H1 (cell line): Measurements from ENCODE around the gene SMAD7. TPM values are rescaled to one million over a fixed set of nuclear protein-coding genes. Genes with fewer than 3 reads are reported as not detected.

ENCODE experiments used
- ATF2 ChIP-seq: IDR thresholded peaks from 2 replicates; pipeline ENCODE4 v1.6.1; 2012; ENCODE audit warnings: low read length, inconsistent platforms
- BRCA1 ChIP-seq: IDR thresholded peaks from 2 replicates; pipeline ENCODE4 v1.6.1; 2012; ENCODE audit warnings: low read depth, low read length, improper control_type of control experiment
- CBX8 ChIP-seq: fragments of 300-800, 300-1000 bp; sonication (generic); IDR thresholded peaks from 2 replicates; pipeline ENCODE4 v1.7.1; 2016; ENCODE audit warnings: low read depth, low read length, borderline replicate concordance
- CHD7 ChIP-seq: fragments of 300-600 bp; sonication (generic); IDR thresholded peaks from 2 replicates; pipeline ENCODE4 v1.7.1; 2012; ENCODE audit warnings: low read length, moderate library complexity, mild to moderate bottlenecking, inconsistent platforms; ENCODE audit not compliant: insufficient replicate concordance
- RXRA ChIP-seq: IDR thresholded peaks from 2 replicates; pipeline ENCODE4 v1.6.1; 2011; ENCODE audit warnings: low read depth, mild to moderate bottlenecking, low read length, moderate library complexity; ENCODE audit not compliant: insufficient read depth
- polyA plus RNA-seq, 7 experiments: library from polyadenylated mRNA; depleted of rRNA in 3 of 7; stranded (reverse) in 5 of 7; unstranded in 2 of 7; fragments of >200 nt in 5 of 7; fragments of 200-250 nt in 2 of 7; gene quantifications; 1 replicate in 5 of 7; 2 replicates in 1 of 7; 4 replicates in 1 of 7; pipeline versions ENCODE4 v1.2.1 to v1.2.3, GENCODE V29; 2011 to 2013; ENCODE audit warnings: missing spikeins in 2 of 7, mixed read lengths in 2 of 7
- total RNA-seq: library from RNA; stranded (reverse); fragmentation: NEBNext Ultra II Directional; extraction: Animal tissue kit (Norgen Biotek cat#: 25700); gene quantifications from 2 replicates; pipeline ENCODE4 v1.2.1, GENCODE V29; 2021

The SMAD7 gene
- total and polyA plus RNA-seq, 2 of the 8 experiments (the other 6 are each of a cell fraction or from before 2014, with no cell fraction given) = 6.5 to 15.5 TPM

- TF ChIP-seq ATF2 = no peak
- TF ChIP-seq CHD7 = no peak
- no peak for TF ChIP-seq RXRA
- no peak for TF ChIP-seq CBX8
- TF ChIP-seq BRCA1 = no peak
Measured at GRCh38 chr18:48880931-48881330, 69.8 kb downstream of the SMAD7 start (continued).
